AG04450 (cell line): Measurements from ENCODE around the gene ADAMTS15. TPM values are rescaled to one million over a fixed set of nuclear protein-coding genes. Genes with fewer than 3 reads are reported as not detected.

Source experiments
- CTCF ChIA-PET: fragments of 300-600, 350-600 bp; formaldehyde crosslinking; extraction: SDS; loops from one replicate; lab custom pipeline; 2022; ENCODE audit warnings: antibody characterized with exemption, inconsistent platforms; lab: Charles Lee
- POLR2A ChIA-PET: fragments of 350-600 bp; formaldehyde crosslinking; extraction: SDS; loops from one replicate; lab custom pipeline; 2021; ENCODE audit warnings: antibody characterized with exemption, inconsistent platforms; lab: Yijun Ruan, JAX
- DNase-seq: peaks from one replicate; pipeline ENCODE4 v3.0.0-alpha.2; 2011; ENCODE audit warnings: low read depth, low spot score
- H3K27ac ChIP-seq: one replicate; pipeline ENCODE4 v1.5.1; 2012; ENCODE audit warnings: low read depth, low read length, control low read depth
- H3K27me3 ChIP-seq: one replicate; pipeline ENCODE4 v1.6.0; 2012; ENCODE audit warnings: low read length; ENCODE audit not compliant: control insufficient read depth, insufficient read depth
- H3K4me3 ChIP-seq: 2 replicates; pipeline ENCODE4 v1.5.1; 2011; ENCODE audit warnings: mild to moderate bottlenecking, low read depth, low read length, control low read depth
- H3K9me3 ChIP-seq: 2 replicates; pipeline ENCODE4 v1.5.1; 2012; ENCODE audit warnings: low read length; ENCODE audit not compliant: control insufficient read depth, insufficient read depth
- polyA plus RNA-seq: library from polyadenylated mRNA; depleted of rRNA; stranded (reverse); fragments of >200 nt; gene quantifications from 2 replicates; pipeline ENCODE4 v1.2.3, GENCODE V29; 2011
- TF ChIP-seq, protein P1 (sequence below): IDR thresholded peaks from 2 replicates; pipeline ENCODE4 v1.5.1; 2011; ENCODE audit warnings: low read depth, low read length, control low read depth, inconsistent platforms

Gene ADAMTS15
- polyA plus RNA-seq, 1 experiment: 5.8 TPM

DNA sequence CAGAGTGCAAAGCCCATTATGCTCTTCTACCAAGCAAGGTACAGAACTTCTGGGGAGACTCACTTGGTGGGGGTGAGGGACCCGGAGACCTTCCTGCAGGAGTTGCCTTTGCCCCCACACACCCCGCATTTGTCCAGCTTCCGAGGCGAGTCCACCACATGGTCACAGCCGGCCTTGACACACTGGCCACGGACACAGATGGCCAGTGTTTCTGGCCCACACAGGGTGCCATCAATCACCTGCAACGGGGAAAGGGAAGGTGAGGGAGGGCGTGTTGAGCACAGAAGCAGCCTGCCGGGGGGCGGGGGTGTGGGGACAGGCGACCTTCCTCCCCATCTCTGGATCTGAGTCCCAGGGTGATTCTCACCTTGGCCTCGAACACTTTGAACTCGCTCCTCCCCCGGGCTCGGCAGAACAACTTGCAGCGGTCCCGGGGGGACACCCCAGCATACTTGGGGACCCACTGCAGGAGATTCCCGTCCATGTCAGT, 40.0 kb upstream of the ADAMTS15 start:
- ChIA-PET POLR2A (interaction anchor here (1.1 kb wide), 1 partner anchor 13 kb away, joined by 3 read pairs; no protein-coding TSS in a partner anchor), CTCF (interaction anchor here (0.7 to 1.3 kb wide), 2 partner anchors 23 to 196 kb away, joined by 3 to 4 read pairs; no protein-coding TSS in a partner anchor)
- no peak for DNase-seq
- no peaks in the 10 kb centered on the region for H3K27me3 ChIP-seq
- H3K27ac ChIP-seq: no peak overlapping the region
- H3K9me3 ChIP-seq: no peaks in the 10 kb centered on the region; the same call in 1 of the 2 replicates
- H3K4me3 ChIP-seq: no peak overlapping the region
- TF ChIP-seq, protein P1, sequence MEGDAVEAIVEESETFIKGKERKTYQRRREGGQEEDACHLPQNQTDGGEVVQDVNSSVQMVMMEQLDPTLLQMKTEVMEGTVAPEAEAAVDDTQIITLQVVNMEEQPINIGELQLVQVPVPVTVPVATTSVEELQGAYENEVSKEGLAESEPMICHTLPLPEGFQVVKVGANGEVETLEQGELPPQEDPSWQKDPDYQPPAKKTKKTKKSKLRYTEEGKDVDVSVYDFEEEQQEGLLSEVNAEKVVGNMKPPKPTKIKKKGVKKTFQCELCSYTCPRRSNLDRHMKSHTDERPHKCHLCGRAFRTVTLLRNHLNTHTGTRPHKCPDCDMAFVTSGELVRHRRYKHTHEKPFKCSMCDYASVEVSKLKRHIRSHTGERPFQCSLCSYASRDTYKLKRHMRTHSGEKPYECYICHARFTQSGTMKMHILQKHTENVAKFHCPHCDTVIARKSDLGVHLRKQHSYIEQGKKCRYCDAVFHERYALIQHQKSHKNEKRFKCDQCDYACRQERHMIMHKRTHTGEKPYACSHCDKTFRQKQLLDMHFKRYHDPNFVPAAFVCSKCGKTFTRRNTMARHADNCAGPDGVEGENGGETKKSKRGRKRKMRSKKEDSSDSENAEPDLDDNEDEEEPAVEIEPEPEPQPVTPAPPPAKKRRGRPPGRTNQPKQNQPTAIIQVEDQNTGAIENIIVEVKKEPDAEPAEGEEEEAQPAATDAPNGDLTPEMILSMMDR: no peak

DNA sequence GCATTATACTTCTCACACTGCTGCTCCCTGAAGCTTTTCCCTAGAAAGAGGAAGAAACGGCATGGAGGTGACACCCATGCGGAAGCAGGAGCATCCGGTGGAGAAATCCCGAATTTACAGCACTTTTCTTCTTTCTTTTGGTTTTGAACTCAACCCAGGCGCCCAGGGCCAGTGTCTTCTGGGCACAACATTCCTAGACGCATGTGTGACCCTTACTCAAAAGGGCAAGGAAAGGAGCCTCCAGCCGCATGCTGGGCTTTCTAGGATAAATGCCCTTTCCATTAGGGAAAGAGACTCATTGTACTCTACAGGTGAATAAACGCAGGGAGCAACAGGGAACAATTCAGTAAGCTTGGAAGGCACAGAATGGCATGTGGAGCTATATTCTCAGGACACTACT, 39.5 kb upstream of the ADAMTS15 start:
- CTCF ChIA-PET: interaction anchor here (0.7 to 1.3 kb wide), 2 partner anchors 22 to 196 kb away, joined by 3 to 4 read pairs; no protein-coding TSS in a partner anchor
- Histone ChIP-seq H3K4me3 (no peak overlapping the region), H3K27ac (no peak overlapping the region), H3K27me3 (no peaks in the 10 kb centered on the region), H3K9me3 (no peaks in the 10 kb centered on the region; the same call in 1 of the 2 replicates)
- POLR2A ChIA-PET: no interaction called here
- TF ChIP-seq, protein P1: no peak
- DNase-seq: no peak

DNA sequence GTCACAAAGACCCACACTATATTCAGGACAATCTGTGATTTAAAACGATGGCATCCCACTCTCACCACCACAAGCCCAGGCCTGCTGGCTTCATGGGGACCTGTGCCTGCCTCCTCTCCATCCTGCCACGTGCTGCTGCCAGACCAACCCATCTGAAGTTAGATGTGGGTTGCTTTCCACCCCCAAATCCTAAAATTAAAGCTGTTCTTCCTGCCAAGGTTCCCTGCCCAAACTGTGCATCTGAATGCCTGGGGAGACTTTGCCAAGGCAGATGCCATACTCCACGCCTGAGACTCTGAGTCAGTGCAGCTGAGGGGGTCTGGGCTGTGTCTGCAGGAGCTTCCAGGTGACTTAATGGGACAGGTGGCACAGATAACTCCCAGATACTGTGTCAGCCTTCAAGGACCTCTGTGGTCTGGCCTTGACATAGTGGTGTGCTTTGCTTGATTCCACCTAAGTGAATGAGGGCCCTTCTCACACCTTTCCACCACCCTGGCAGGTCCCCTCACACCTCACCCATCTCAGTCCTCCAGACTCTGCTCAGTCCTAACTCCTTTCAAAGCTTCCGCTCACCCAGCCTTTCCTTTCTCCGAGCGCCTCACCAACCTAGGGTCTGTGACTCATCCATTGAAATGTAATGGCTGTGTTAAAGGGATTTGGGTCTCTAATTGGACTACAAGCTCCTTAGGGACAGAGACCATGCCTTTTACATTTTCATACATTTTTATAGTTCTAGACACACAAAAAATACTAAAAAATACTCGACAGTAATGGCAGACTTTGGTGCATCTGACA, 38.7 kb upstream of the ADAMTS15 start:
- no peak for DNase-seq
- no peak overlapping the region for H3K27ac ChIP-seq
- H3K27me3 ChIP-seq: no peaks in the 10 kb centered on the region
- TF ChIP-seq, protein P1: no peak
- POLR2A ChIA-PET: no interaction called here
- no peak overlapping the region for H3K4me3 ChIP-seq
- no peaks in the 10 kb centered on the region; the same call in 1 of the 2 replicates for H3K9me3 ChIP-seq
- CTCF ChIA-PET: interaction anchor here (0.6 kb wide), 1 partner anchor 25 kb away, joined by 3 read pairs; no protein-coding TSS in a partner anchor

DNA sequence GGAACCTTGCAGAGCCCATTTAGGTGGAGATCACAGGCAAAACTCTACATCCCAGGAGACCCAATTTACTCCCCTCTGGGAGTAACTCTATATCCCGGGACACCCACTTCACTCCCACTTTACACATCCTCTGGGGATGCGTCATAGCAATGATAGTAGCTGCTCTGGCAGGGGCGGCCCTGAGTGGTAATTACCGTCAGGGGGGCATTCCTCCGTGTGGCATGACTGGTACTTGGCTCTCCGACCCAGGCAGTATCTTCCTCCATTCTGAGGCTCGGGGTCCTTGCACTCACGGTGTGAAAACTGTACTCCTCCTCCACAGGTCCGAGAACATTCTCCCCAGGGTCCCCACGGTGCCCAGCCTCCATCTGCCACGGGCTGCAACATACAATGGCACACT, 37.2 kb upstream of the ADAMTS15 start:
- Histone ChIP-seq H3K27ac (no peak overlapping the region), H3K9me3 (peaks cover 5% of the 10 kb centered on the region; the same call in 1 of the 2 replicates), H3K27me3 (no peaks in the 10 kb centered on the region), H3K4me3 (no peak overlapping the region)
- TF ChIP-seq, protein P1: no peak
- ChIA-PET CTCF (no interaction called here), POLR2A (no interaction called here)
- no peak for DNase-seq
